GM10248 (cell line): Measurements from ENCODE around the gene SLC10A3.

ENCODE experiments used
- CTCF ChIA-PET: fragments of 300-600 bp; sonication (Branson Sonifier 250); formaldehyde crosslinking; extraction: SDS; loops from one replicate; lab custom pipeline; 2021; ENCODE audit warnings: antibody characterized with exemption; lab: Yijun Ruan, JAX
- POLR2A ChIA-PET: fragments of 350-650 bp; sonication (Branson Sonifier 250); formaldehyde crosslinking; extraction: SDS; loops from one replicate; lab custom pipeline; 2020; ENCODE audit warnings: antibody characterized with exemption; lab: Yijun Ruan, JAX
- DNase-seq: peaks from one replicate; pipeline ENCODE4 v3.0.0; 2012; ENCODE audit errors: extremely low spot score
- CTCF ChIP-seq: IDR thresholded peaks from 2 replicates; pipeline ENCODE4 v1.5.1; 2012; ENCODE audit warnings: mild to moderate bottlenecking, low read depth; ENCODE audit errors: extremely low read depth, missing control alignments, control extremely low read depth

The SLC10A3 gene

GRCh38 chrX:154517101-154517781, 26.8 kb upstream of the SLC10A3 start:
- no peak for TF ChIP-seq CTCF
- CTCF ChIA-PET, result interaction anchor here (0.7 to 2.2 kb wide), 4 partner anchors 10 to 144 kb away, joined by 3 to 9 read pairs (median 4); no protein-coding TSS in a partner anchor
- DNase-seq, result no peak
- POLR2A ChIA-PET, result no interaction called here

GRCh38 chrX:154516656-154517100, 26.2 kb upstream of the SLC10A3 start:
- TF ChIP-seq CTCF, result no peak
- CTCF ChIA-PET, result interaction anchor here (0.8 kb wide), 1 partner anchor 11 kb away, joined by 3 read pairs; no protein-coding TSS in a partner anchor
- DNase-seq, result no peak
- POLR2A ChIA-PET, result interaction anchor here (0.7 kb wide), 1 partner anchor 205 kb away, joined by 4 read pairs; no protein-coding TSS in a partner anchor

- peak; percentile 91 for DNase-seq
- ChIA-PET CTCF (interaction anchor here (0.8 to 1.4 kb wide), 3 partner anchors 9 to 26 kb away, joined by 3 to 4 read pairs (median 3); partner anchors contain the start of gene SLC10A3), POLR2A (interaction anchor here (0.7 kb wide), 2 partner anchors 101 to 205 kb away, joined by 3 to 4 read pairs; no protein-coding TSS in a partner anchor)
- no peak for TF ChIP-seq CTCF
Observed at GRCh38 chrX:154515966-154516655, 25.7 kb upstream of the SLC10A3 start, which contains the start of gene FAM3A. Gene FAM3A, minus strand, starts transcription at chrX:154516232. Its CDS starts 460 bp downstream, at chrX:154515772.

- CTCF ChIA-PET, result interaction anchor here (0.9 to 1.8 kb wide), 4 partner anchors 10 to 142 kb away, joined by 3 to 6 read pairs (median 4); partner anchors contain the start of gene SLC10A3
Observed at GRCh38 chrX:154515090-154515965, 24.9 kb upstream of the SLC10A3 start.

DNA sequence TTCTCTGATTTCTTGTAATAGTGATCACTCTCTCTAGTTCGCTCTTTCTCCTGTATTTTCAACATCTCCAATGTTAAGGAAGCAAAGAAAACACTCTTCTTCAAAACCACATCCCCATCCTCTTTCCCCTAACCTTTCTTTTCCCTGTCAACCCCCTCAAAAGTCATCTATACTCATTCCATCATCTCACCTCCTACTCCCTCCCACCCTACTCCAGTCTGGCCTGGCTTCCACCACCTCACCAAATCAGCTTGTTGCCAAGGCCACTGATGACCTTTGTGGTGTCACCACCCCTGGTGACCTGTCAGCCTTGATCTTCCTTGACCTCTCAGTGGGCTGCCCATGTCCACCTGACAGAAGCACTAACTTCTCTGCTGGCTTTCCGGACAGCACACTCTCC, 23.3 kb upstream of the SLC10A3 start:
- DNase-seq, result no peak
- no peak for TF ChIP-seq CTCF
- POLR2A ChIA-PET, result no interaction called here
- CTCF ChIA-PET, result interaction anchor here (1.7 to 1.8 kb wide), 2 partner anchors 13 to 140 kb away, joined by 4 to 6 read pairs; no protein-coding TSS in a partner anchor

More at GRCh38 chrX:154515090-154515965, 24.9 kb upstream of the SLC10A3 start:
- no peak for TF ChIP-seq CTCF
- POLR2A ChIA-PET, result interaction anchor here (0.5 to 0.7 kb wide), 2 partner anchors 100 to 109 kb away, joined by 3 read pairs; no protein-coding TSS in a partner anchor
- no peak for DNase-seq
